Measurements from ENCODE around the gene POLR3A. TPM values are rescaled to one million over a fixed set of nuclear protein-coding genes. Genes with fewer than 3 reads are reported as not detected.

POLR3A gene
- total RNA-seq, 2 donors from 2014 or later: 17.5 to 18.7 TPM

GRCh38 chr10:77962350-77963146, 66.8 kb downstream of the POLR3A start:
- intact Hi-C loops (cut with DNase I): no loop called here
- H3K27ac ChIP-seq: no peak overlapping the region
- H3K4me3 ChIP-seq: no peak overlapping the region
- no peaks in the 10 kb centered on the region for H3K9me3 ChIP-seq
- no peak for DNase-seq (ENCODE audit: low spot score)
- 89% methylated on average over 7 of the region's 7 CpGs for WGBS
- H3K4me1 ChIP-seq (replicated peaks): no peaks in the 10 kb centered on the region
- no peak for TF ChIP-seq POLR2A (IDR thresholded peaks at IDR 0.05)
- no peak for TF ChIP-seq POLR2AphosphoS5 (IDR thresholded peaks at IDR 0.05)
- TF ChIP-seq CTCF (IDR thresholded peaks at IDR 0.05): no peak
- no peaks in the 10 kb centered on the region for H3K36me3 ChIP-seq
- no peaks in the 10 kb centered on the region for H3K27me3 ChIP-seq (replicated peaks; ENCODE audit: insufficient read depth)

GRCh38 chr10:77961668-77962067, 67.6 kb downstream of the POLR3A start:
- no peak for TF ChIP-seq POLR2AphosphoS5 (IDR thresholded peaks at IDR 0.05)
- no peak for TF ChIP-seq POLR2A (IDR thresholded peaks at IDR 0.05)
- no peak for TF ChIP-seq CTCF (IDR thresholded peaks at IDR 0.05)
- Histone ChIP-seq H3K27me3 (replicated peaks; ENCODE audit: insufficient read depth) (no peaks in the 10 kb centered on the region), H3K27ac (no peak overlapping the region), H3K4me3 (no peak overlapping the region), H3K4me1 (replicated peaks) (no peaks in the 10 kb centered on the region), H3K36me3 (no peaks in the 10 kb centered on the region), H3K9me3 (no peaks in the 10 kb centered on the region)
- intact Hi-C loops (cut with DNase I): no loop called here
- DNase-seq (ENCODE audit: low spot score): no peak
- 94% methylated on average over 6 of the region's 6 CpGs for WGBS

GRCh38 chr10:77960829-77961329, 68.4 kb downstream of the POLR3A start:
- no peak for TF ChIP-seq POLR2AphosphoS5 (IDR thresholded peaks at IDR 0.05)
- no peak for TF ChIP-seq POLR2A (IDR thresholded peaks at IDR 0.05)
- TF ChIP-seq CTCF (IDR thresholded peaks at IDR 0.05): no peak
- 95% methylated on average over 6 of the region's 6 CpGs for WGBS
- no peaks in the 10 kb centered on the region for H3K36me3 ChIP-seq
- DNase-seq (ENCODE audit: low spot score): no peak
- no peaks in the 10 kb centered on the region for H3K9me3 ChIP-seq
- intact Hi-C loops (cut with DNase I): no loop called here
- H3K27me3 ChIP-seq (replicated peaks; ENCODE audit: insufficient read depth): no peaks in the 10 kb centered on the region
- H3K4me1 ChIP-seq (replicated peaks): no peaks in the 10 kb centered on the region
- no peak overlapping the region for H3K4me3 ChIP-seq
- H3K27ac ChIP-seq: no peak overlapping the region

GRCh38 chr10:77959887-77960455, 69.3 kb downstream of the POLR3A start:
- intact Hi-C loops (cut with DNase I): no loop called here
- H3K27me3 ChIP-seq (replicated peaks; ENCODE audit: insufficient read depth): no peaks in the 10 kb centered on the region
- DNase-seq (ENCODE audit: low spot score): no peak
- TF ChIP-seq POLR2AphosphoS5 (IDR thresholded peaks at IDR 0.05): no peak
- TF ChIP-seq POLR2A (IDR thresholded peaks at IDR 0.05): no peak
- no peak for TF ChIP-seq CTCF (IDR thresholded peaks at IDR 0.05)
- H3K9me3 ChIP-seq: no peaks in the 10 kb centered on the region
- 91% methylated on average over 8 of the region's 8 CpGs for WGBS
- H3K4me3 ChIP-seq: no peak overlapping the region
- no peaks in the 10 kb centered on the region for H3K4me1 ChIP-seq (replicated peaks)
- H3K27ac ChIP-seq: no peak overlapping the region
- H3K36me3 ChIP-seq: no peaks in the 10 kb centered on the region

All from prostate gland (tissue), 2 donors.